A673 (cell line): ENCODE results near the gene KHDRBS1.

ENCODE experiments used
- CTCF ChIP-seq: fragments of 300-800, 200-600 bp; sonication (generic); conservative IDR thresholded peaks from 2 replicates; pipeline ENCODE4 v1.5.1; 2017; ENCODE audit warnings: low read depth, mild to moderate bottlenecking, antibody characterized with exemption, low read length, moderate library complexity, mixed read lengths
- EZH2 ChIP-seq: fragments of 200-600 bp; sonication (generic); IDR thresholded peaks from 2 replicates; pipeline ENCODE4 v1.6.1; 2017; ENCODE audit warnings: borderline replicate concordance, low read depth, mild to moderate bottlenecking, mixed read lengths, antibody characterized with exemption, low read length; ENCODE audit not compliant: poor library complexity, severe bottlenecking

GRCh38 chr1:32028746-32029145 lies 15.1 kb downstream of the KHDRBS1 start:
- TF ChIP-seq CTCF: no peak
- TF ChIP-seq EZH2: no peak
